Stimulated activated CD4-positive, alpha-beta T cell treated with anti-CD3 and anti-CD28 coated beads, Interleukin-4, amount 100 ng/mL, for 24 hours (primary cell): Measurements from ENCODE around the gene HS1BP3.

Source experiments
- DNase-seq: peaks from one replicate; pipeline ENCODE4 v3.0.0-alpha.2; 2020

The HS1BP3 gene

GRCh38 chr2:20596973-20597859 is 53.7 kb downstream of the HS1BP3 start:
- DNase-seq, result no peak

DNA sequence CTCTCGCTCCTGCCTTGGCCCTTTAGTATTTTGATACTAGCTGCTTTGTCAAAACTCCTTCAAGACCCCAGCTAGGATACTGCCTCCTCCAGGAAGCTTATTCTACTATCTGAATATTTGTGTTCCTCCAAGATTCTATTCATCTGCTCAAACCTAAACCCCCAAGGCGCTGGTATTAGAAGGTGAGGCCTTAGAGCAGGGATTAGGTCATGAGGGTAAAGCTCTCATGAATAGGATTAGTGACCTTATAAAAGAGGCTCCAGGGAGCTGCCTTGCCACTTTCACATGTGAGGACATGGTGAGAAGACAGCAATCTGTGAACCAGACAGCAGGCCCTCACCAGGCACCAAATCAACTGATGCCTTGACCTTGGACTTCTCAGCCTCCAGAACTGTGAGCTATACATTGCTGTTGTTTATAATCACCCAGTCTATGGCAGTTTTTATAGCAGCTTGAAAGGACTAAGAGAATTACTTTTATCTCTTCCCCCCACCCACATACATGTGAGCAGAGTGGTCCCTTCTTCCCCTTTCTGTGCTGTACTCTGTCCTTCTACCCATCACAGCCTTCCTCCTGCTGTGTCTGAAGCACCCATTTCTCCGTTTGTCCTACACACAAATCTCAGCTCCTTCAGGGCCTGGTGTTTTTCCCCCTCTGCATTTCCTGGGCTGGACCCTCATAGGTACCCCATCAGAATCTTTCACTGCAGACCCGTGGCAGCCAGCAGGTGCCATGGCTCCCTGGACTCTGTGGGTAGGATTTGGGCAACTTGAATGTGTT is 54.5 kb downstream of the HS1BP3 start:
- no peak for DNase-seq

DNA sequence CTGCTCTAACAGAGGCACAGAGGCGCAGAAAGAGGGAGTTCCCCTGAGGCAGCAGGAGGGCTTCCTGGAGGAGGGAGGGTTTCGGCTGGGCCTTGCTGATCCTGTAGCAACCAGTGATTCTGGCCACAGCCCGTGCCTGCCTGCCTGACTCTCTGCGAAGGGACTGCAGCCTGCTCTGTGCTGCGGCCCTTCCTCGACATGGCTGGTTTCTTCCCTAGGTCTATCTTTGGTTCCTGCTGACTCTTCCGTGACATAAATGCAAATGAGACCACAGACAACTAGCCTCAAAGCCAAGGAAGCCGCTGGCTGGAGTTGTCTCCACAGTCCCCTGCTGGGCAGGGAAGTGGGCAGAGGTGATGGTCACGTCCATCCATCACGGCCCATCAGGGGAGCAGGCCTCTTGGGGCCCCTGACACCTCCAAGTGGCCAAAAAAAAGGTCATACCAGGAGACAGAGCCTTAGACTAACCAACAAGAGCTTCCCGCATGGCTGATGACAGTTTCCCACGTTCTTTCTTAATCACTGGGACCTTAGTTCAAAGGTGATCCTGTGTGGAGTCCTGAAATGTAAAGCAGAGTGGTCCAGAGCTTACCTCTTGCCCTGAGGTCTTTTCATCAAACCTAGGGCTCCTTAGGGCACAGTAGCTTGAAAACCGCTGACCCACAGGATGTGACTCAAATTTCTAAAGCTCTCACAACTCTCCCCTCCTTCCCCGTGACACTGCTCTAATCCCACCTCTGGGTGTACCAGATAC is 55.3 kb downstream of the HS1BP3 start:
- no peak for DNase-seq

DNA sequence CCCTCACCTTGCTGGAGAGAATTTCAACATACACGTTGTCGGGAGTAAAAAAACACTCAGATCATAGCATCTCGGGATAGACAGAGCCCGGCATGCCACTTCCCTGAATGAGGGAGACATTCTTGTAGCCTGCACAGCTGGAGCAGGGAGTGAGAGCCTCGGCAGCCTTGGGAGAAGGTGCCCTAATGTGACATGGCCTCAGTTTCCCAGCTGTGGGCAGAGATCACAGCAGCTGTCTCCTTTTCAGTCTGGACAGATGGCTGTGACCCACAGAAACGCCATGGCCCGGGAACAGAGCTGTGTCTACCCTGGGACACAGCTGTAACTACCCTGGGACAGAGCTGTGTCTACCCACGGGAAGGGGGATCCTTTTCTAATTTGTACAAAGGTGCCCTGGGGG is 55.9 kb downstream of the HS1BP3 start:
- no peak for DNase-seq

- DNase-seq, result no peak
These were observed 56.7 kb downstream of the HS1BP3 start for GRCh38 chr2:20594048-20594750.

DNA sequence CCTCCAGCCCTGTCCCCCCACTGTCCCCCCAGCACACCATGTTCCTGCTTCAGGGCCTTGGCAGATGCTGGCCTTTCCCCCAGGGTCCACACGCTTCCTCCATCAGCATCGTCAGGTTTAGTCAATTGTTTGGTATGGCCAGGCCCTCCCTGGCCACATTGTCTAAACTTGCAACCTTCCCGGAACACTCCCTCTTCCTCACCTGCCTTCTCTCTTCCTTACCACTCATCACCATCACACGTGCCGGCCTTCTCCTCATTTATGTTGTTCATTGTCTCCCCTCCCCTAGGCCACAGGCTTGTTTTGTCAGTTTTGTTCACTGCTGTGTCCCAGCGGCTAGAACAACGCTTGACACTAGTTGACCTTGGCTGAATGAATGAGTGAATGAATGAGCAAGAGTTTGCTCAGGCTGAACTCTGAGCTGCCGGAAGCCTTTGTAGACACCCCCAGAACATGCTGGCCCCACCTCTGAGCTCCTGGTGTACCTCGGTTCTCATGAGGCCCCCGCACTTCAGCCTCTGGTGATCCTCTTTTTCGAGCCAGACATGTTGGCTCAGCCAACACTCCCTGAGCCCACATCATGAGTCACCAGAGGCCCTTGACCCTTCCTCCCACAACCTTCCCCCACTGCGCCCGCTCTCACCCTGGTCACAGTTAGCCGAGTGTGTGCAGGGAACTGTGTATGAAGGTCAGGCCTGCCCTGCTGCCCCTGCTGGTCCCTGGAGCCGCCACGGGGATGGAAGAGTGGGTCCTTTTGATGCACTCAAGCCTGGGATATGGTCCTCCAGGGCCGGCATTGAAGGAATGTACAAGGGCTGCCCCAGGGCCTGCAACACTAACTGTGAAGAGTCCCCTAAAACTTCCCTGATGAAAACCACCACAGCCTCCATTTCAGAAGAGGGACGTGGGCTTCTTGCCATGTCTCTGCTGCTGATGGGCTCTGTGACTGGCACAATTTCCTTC is 57.5 kb downstream of the HS1BP3 start:
- no peak for DNase-seq

- DNase-seq, result no peak
These were observed 58.5 kb downstream of the HS1BP3 start for GRCh38 chr2:20592106-20593071.

- DNase-seq, result no peak
These were observed 60.0 kb downstream of the HS1BP3 start for GRCh38 chr2:20590704-20591515.

DNA sequence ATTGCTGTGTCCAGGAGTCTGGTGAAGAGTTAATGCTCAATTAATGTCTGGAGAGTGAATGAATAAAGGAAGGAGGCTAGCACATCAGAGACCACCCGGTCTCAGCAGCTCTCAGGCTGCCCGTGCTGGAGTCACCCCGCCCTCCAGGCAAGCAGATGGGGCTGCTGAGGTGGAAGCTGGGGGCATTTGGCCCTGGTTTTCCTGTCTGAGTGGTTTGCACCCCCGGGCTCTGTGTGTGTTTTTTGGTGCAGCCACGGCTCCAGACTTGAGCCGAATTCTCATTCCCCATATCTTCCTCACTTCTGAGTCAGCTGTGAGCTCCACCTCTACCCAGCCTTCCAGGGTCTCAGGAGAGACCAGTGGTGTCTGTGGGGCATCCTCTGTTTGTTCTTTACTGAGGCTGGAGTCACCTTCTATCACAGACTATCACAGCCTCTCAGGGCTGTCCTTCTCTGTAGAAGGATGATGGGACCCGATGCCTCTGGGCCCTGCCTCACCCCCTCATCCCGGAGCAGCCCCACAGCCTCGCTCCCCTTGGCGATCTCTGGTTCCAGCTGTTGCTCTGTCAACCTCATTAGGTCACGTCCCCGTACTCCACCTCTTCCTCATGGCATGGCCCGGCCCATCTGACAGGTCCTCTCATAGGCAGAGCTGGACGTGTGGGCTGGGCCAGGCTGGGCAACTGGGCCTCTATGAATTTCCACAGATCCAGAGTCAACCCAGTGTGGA is 60.8 kb downstream of the HS1BP3 start:
- DNase-seq, result no peak

GRCh38 chr2:20588918-20589871 is 61.7 kb downstream of the HS1BP3 start:
- DNase-seq, result no peak

DNA sequence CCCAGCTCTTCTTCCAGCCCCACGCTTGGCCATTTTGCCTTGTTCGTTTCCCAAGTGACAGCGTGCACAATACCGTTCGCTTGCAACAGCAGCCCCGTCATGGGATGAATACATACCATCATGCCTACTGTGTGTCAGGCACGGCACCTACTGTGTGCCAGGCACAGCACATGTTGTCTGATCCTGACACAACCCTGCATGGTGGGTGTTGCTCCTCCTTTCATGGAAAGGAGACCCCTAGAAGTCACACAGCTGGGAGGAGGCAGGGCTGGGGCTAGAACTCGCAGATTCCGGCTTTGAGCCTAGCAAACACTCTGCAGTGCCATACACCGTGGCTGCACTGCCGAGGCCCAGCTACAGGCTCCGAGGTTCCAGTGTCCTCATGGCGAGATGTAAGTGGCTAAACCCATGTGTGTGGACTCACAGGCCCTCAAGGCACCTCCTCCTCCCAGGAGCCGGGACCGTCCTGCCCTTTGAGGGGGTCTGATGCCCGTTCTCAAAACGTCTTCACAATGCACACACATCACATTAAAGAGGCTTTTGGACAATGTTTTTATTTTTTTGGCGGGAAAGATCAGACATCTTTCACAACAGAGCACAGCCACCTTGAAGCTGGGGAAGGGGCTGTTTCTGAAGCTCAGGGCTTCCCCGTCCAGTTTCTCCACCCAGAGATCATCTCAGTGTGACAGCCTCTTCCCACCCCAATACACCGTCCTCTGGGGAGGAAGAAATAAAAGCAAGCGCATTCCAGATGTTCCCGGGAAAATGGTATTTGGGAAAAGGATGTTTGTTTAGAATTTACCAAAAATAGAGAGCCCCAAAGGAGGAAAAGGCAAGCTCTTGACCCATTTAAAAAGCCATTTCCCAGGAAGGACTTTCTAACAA is 64.9 kb downstream of the HS1BP3 start:
- DNase-seq, result no peak

DNA sequence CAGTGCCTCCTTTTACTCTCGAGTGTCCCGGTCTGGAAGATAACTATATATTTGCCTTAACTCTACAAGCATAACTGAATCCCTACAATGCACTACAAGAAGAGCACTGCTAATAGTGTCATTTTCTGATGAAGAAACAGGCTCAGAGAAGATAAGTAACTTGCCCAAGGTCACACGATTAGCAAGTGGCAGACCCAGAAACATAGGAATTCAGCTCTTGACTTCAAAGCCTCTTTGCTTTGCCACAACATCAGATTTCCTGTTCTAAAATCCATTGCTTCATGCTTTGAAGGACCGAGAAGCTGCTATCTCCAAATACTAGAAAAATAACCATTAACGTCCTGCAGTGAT is 65.6 kb downstream of the HS1BP3 start:
- no peak for DNase-seq

DNA sequence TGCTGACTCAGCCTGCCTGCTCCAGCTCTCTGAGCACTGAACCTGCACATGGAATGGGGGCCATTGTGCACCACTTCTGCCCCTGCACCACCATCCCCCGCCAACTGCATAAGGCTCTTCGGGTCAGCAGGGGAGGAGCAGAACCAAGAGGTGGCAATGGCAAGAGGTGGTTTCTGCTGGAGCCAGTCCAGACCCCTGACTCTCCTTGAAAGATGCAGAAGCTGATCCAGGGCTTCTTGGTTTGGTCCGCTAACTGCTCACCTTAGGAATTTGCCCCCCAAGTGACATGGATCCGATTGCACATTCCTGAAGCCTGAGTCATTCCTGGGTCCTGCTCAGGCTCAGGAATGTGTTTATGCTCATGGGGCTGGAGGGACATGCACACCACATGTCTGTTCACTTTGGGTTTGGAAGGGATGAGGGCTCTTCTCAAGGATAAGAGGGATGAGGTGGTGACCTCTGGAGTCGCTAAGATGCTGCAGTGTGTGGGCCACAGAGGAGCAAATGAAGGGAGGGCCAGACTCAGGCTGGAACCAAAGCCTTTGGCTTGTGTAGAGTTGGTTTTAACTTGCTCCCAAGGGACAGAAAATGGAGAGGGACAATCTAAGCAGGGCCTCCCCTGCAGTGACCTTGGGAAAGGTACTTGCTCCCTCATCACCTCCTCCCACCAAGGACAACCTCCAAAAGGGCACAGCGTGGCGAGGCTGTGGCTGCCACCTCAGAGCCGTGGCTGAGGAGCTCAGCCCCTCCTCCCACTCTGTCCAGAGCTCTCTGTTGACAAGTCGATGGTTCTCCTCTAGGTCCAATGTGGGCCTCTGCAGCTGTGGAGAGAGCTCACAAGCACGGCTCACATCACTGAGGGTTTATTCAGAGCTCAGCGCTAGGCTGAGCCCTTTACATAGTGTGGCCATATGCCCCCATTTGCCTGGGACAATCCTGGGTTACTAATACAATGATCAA is 66.2 kb downstream of the HS1BP3 start:
- no peak for DNase-seq

- no peak for DNase-seq
These were observed 66.9 kb downstream of the HS1BP3 start for GRCh38 chr2:20584045-20584398.

DNA sequence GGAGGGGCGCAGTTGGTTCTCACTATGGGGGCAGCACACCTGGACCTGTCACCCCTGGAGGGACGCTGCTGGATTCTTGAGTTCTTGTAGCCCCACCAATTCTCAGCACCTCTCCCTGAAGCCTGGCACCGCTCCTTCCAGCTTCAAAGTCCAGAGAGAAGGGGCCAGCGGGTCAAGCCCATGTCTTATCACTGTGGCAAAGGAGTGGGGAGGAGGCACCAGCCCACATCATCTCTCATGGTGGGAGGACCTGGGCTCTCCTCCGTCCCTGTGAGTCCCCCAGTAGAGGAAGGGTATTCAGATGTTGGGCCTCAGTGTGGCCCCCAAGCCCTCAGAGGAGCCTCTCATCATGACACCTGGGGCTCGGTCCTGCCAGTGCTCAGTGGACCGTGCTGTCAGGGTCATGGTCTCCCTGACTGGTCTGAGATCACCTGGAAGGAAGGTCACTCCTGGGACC is 67.4 kb downstream of the HS1BP3 start:
- DNase-seq, result no peak
